Stomach (tissue), 4 donors: Measurements from ENCODE around the gene FAM124A.

ENCODE experiments used
- EP300 ChIP-seq: sonication (generic); formaldehyde crosslinking; IDR thresholded peaks from one replicate; pipeline ENCODE4 v1.6.1; 2017; ENCODE audit warnings: antibody characterized with exemption
- POLR2A ChIP-seq, 4 donors: fragments of 450-650 bp; IDR thresholded peaks; one replicate each; pipeline ENCODE4 v1.6.1; 2016; ENCODE audit warnings: antibody characterized with exemption in 4 of 4, control low read depth in 2 of 4, mild to moderate bottlenecking in 1 of 4, moderate library complexity in 1 of 4
- POLR2AphosphoS5 ChIP-seq, 3 donors: sonication (generic); formaldehyde crosslinking; IDR thresholded peaks; one replicate each; pipeline ENCODE4 v1.6.1; 2016; ENCODE audit warnings: antibody characterized with exemption in 3 of 3
- TF ChIP-seq, protein P1 (sequence below), 7 experiments: fragments of 450-650 bp in 4 of 7; fragments of 200-600 bp in 3 of 7; sonication (generic) in 3 of 7; IDR thresholded peaks; one replicate each; pipeline ENCODE4 v1.5.1; 2016 to 2019; ENCODE audit warnings: antibody characterized with exemption in 7 of 7, control low read depth in 2 of 7, mild to moderate bottlenecking in 1 of 7

GRCh38 chr13:51322826-51323225, 100.6 kb downstream of the FAM124A start:
- TF ChIP-seq, protein P1, sequence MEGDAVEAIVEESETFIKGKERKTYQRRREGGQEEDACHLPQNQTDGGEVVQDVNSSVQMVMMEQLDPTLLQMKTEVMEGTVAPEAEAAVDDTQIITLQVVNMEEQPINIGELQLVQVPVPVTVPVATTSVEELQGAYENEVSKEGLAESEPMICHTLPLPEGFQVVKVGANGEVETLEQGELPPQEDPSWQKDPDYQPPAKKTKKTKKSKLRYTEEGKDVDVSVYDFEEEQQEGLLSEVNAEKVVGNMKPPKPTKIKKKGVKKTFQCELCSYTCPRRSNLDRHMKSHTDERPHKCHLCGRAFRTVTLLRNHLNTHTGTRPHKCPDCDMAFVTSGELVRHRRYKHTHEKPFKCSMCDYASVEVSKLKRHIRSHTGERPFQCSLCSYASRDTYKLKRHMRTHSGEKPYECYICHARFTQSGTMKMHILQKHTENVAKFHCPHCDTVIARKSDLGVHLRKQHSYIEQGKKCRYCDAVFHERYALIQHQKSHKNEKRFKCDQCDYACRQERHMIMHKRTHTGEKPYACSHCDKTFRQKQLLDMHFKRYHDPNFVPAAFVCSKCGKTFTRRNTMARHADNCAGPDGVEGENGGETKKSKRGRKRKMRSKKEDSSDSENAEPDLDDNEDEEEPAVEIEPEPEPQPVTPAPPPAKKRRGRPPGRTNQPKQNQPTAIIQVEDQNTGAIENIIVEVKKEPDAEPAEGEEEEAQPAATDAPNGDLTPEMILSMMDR (IDR thresholded peaks at IDR 0.05) = no peak
- TF ChIP-seq EP300 (no peak), POLR2A (IDR thresholded peaks at IDR 0.05) (no peak), POLR2AphosphoS5 (IDR thresholded peaks at IDR 0.05) (no peak)
